PC-3 (cell line): Measurements from ENCODE around the gene CCL21.

Source experiments
- EZH2 ChIP-seq: fragments of 300-600 bp; sonication (generic); IDR thresholded peaks from one replicate; pipeline ENCODE4 v1.6.1; 2017; ENCODE audit warnings: antibody characterized with exemption, mild to moderate bottlenecking, low read length; ENCODE audit not compliant: unreplicated experiment
- EZH2phosphoT487 ChIP-seq: fragments of 300-600 bp; sonication (generic); IDR thresholded peaks from 2 replicates; pipeline ENCODE4 v1.6.1; 2018; ENCODE audit warnings: mild to moderate bottlenecking, antibody characterized with exemption, low read length, borderline replicate concordance
- TF ChIP-seq, protein P1 (sequence below): fragments of 300-600 bp; sonication (generic); conservative IDR thresholded peaks from 2 replicates; pipeline ENCODE4 v1.5.1; 2017; ENCODE audit warnings: antibody characterized with exemption, low read depth, mild to moderate bottlenecking, low read length

DNA sequence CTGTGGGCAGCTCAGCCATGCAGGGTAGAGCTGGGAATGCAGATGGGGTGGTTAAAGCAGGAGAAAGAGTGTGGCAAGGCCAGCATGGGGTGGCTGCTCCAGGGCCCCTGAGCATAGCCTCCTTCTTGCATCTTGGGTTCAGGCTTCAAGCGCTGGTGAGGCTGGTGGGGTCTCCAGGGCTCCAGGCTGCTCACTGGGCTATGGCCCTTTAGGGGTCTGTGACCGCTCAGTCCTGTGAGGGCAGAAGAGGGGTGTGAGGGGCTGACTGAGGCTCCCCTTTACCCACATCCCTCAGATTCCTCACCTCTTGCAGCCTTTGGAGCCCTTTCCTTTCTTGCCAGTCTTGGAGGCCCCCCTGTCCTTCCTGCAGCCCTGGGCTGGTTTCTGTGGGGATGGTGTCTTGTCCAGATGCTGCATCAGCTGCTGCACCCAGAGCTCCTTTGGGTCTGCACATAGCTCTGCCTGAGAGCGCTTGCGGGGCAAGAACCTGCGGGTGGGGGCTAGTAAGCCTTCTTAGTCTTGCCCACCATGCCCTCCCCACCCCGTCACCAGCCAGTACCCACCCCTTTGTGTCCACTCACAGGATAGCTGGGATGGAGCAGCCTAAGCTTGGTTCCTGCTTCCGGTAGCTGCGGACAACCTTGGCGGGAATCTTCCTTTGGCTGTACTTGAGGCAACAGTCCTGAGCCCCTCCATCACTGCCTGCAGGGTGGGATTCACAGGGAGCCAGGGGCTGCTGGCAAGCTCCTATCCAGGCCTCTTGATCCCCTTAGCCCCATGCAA is 549 bp downstream of the CCL21 start:
- TF ChIP-seq, protein P1, sequence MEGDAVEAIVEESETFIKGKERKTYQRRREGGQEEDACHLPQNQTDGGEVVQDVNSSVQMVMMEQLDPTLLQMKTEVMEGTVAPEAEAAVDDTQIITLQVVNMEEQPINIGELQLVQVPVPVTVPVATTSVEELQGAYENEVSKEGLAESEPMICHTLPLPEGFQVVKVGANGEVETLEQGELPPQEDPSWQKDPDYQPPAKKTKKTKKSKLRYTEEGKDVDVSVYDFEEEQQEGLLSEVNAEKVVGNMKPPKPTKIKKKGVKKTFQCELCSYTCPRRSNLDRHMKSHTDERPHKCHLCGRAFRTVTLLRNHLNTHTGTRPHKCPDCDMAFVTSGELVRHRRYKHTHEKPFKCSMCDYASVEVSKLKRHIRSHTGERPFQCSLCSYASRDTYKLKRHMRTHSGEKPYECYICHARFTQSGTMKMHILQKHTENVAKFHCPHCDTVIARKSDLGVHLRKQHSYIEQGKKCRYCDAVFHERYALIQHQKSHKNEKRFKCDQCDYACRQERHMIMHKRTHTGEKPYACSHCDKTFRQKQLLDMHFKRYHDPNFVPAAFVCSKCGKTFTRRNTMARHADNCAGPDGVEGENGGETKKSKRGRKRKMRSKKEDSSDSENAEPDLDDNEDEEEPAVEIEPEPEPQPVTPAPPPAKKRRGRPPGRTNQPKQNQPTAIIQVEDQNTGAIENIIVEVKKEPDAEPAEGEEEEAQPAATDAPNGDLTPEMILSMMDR = no peak
- TF ChIP-seq EZH2 (no peak), EZH2phosphoT487 (no peak)
